H9 (cell line): ENCODE data around the gene POFUT2. TPM values are rescaled to one million over a fixed set of nuclear protein-coding genes. Genes with fewer than 3 reads are reported as not detected.
A peak's percentile ranks its signal among the peaks of the same experiment; 100 is the strongest.

ENCODE experiments used
- DNase-seq: peaks from one replicate; pipeline ENCODE4 v3.0.0-alpha.2; 2017
- H2AFZ ChIP-seq: one replicate; pipeline ENCODE4 v1.6.1; 2013; ENCODE audit warnings: mild to moderate bottlenecking, low read length, control low read depth, moderate library complexity
- H2AK5ac ChIP-seq: 2 replicates; pipeline ENCODE4 v1.6.1; 2013; ENCODE audit warnings: low read length, control low read depth, mixed read lengths; ENCODE audit not compliant: insufficient read length
- H2BK120ac ChIP-seq: one replicate; pipeline ENCODE4 v1.6.1; 2013; ENCODE audit warnings: low read depth, mild to moderate bottlenecking, low read length, control low read depth, inconsistent platforms; ENCODE audit not compliant: poor library complexity, severe bottlenecking
- H2BK12ac ChIP-seq: 2 replicates; pipeline ENCODE4 v1.6.1; 2013; ENCODE audit warnings: low read length, control low read depth, mixed read lengths, low read depth; ENCODE audit not compliant: insufficient read length
- H2BK15ac ChIP-seq: 2 replicates; pipeline ENCODE4 v1.6.1; 2013; ENCODE audit warnings: low read depth, low read length, control low read depth
- H2BK20ac ChIP-seq: one replicate; pipeline ENCODE4 v1.6.1; 2013; ENCODE audit warnings: low read depth, mild to moderate bottlenecking, low read length, control low read depth, inconsistent platforms; ENCODE audit not compliant: poor library complexity, severe bottlenecking
- H2BK5ac ChIP-seq: 2 replicates; pipeline ENCODE4 v1.6.1; 2013; ENCODE audit warnings: low read length, control low read depth, mixed read lengths; ENCODE audit not compliant: insufficient read length
- H3K14ac ChIP-seq: 2 replicates; pipeline ENCODE4 v1.6.1; 2013; ENCODE audit warnings: low read length, control low read depth; ENCODE audit not compliant: insufficient read depth
- H3K18ac ChIP-seq: 2 replicates; pipeline ENCODE4 v1.6.1; 2013; ENCODE audit warnings: low read depth, mild to moderate bottlenecking, mixed read lengths, low read length, control low read depth; ENCODE audit not compliant: insufficient read length
- H3K23ac ChIP-seq: 2 replicates; pipeline ENCODE4 v1.6.1; 2013; ENCODE audit warnings: low read length, control low read depth, mixed read lengths, low read depth; ENCODE audit not compliant: insufficient read length
- H3K23me2 ChIP-seq: 2 replicates; pipeline ENCODE4 v1.6.1; 2013; ENCODE audit warnings: low read depth, mild to moderate bottlenecking, mixed read lengths, low read length, control low read depth; ENCODE audit not compliant: insufficient read length, poor library complexity, severe bottlenecking
- H3K27ac ChIP-seq: 2 replicates; pipeline ENCODE4 v1.5.1; 2013; ENCODE audit warnings: low read length, control low read depth, mixed read lengths, low read depth; ENCODE audit not compliant: insufficient read length
- H3K27me3 ChIP-seq: 2 replicates; pipeline ENCODE4 v1.6.1; 2013; ENCODE audit warnings: low read length, control low read depth, inconsistent platforms; ENCODE audit not compliant: insufficient read depth
- H3K4ac ChIP-seq: 2 replicates; pipeline ENCODE4 v1.6.1; 2013; ENCODE audit warnings: low read depth, mild to moderate bottlenecking, control low read depth, inconsistent platforms, low read length, moderate library complexity
- H3K4me1 ChIP-seq: 2 replicates; pipeline ENCODE4 v1.6.1; 2013; ENCODE audit warnings: low read length, control low read depth, inconsistent platforms; ENCODE audit not compliant: insufficient read depth
- H3K4me2 ChIP-seq: 2 replicates; pipeline ENCODE4 v1.6.1; 2013; ENCODE audit warnings: low read length, control low read depth, mixed read lengths; ENCODE audit not compliant: insufficient read length, insufficient read depth
- H3K56ac ChIP-seq: 2 replicates; pipeline ENCODE4 v1.6.1; 2013; ENCODE audit warnings: low read depth, mild to moderate bottlenecking, mixed read lengths, low read length, control low read depth; ENCODE audit not compliant: insufficient read length
- H3K79me1 ChIP-seq: 2 replicates; pipeline ENCODE4 v1.6.1; 2013; ENCODE audit warnings: low read depth, mild to moderate bottlenecking, moderate library complexity, low read length, control low read depth, inconsistent platforms; ENCODE audit not compliant: insufficient read depth, poor library complexity, severe bottlenecking
- H3K79me2 ChIP-seq: 2 replicates; pipeline ENCODE4 v1.6.1; 2013; ENCODE audit warnings: low read length, control low read depth, inconsistent platforms; ENCODE audit not compliant: insufficient read depth
- H3K9ac ChIP-seq: 2 replicates; pipeline ENCODE4 v1.6.1; 2013; ENCODE audit warnings: low read length, control low read depth, mixed read lengths; ENCODE audit not compliant: insufficient read length; ENCODE audit errors: extremely low read depth
- H3K9me3 ChIP-seq: one replicate; pipeline ENCODE4 v1.6.1; 2013; ENCODE audit warnings: low read depth, low read length, inconsistent platforms; ENCODE audit not compliant: control insufficient read depth
- H3T11ph ChIP-seq: one replicate; pipeline ENCODE4 v1.6.1; 2013; ENCODE audit warnings: mild to moderate bottlenecking, low read length, control low read depth, inconsistent platforms
- H4K20me1 ChIP-seq: one replicate; pipeline ENCODE4 v1.6.1; 2013; ENCODE audit not compliant: control insufficient read depth, insufficient read length, insufficient read depth
- H4K5ac ChIP-seq: 2 replicates; pipeline ENCODE4 v1.6.1; 2013; ENCODE audit warnings: low read depth, mild to moderate bottlenecking, mixed read lengths, low read length, control low read depth; ENCODE audit not compliant: insufficient read length
- H4K8ac ChIP-seq: replicated peaks from 2 replicates; pipeline ENCODE4 v1.6.1; 2013; ENCODE audit warnings: low read length, control low read depth, mixed read lengths, low read depth; ENCODE audit not compliant: insufficient read length
- H4K91ac ChIP-seq: 2 replicates; pipeline ENCODE4 v1.6.1; 2013; ENCODE audit warnings: low read depth, mild to moderate bottlenecking, moderate library complexity, mixed read lengths, low read length, control low read depth; ENCODE audit not compliant: insufficient read length
- H3K27ac Mint-ChIP-seq, 3 experiments: 2 replicates in 2 of 3; 3 replicates in 1 of 3; pipeline ENCODE4 v1.8.0; 2020 to 2021; ENCODE audit warnings: mixed read lengths in 3 of 3, mild to moderate bottlenecking in 1 of 3, moderate library complexity in 1 of 3
- H3K27me3 Mint-ChIP-seq: 2 replicates; pipeline ENCODE4 v1.8.0; 2021; ENCODE audit warnings: low read depth, mild to moderate bottlenecking, moderate library complexity, mixed read lengths
- H3K36me3 Mint-ChIP-seq, 3 experiments: 2 replicates in 2 of 3; 3 replicates in 1 of 3; pipeline ENCODE4 v1.8.0; 2020 to 2021; ENCODE audit warnings: low read depth in 3 of 3, mixed read lengths in 3 of 3; ENCODE audit not compliant: insufficient read depth in 1 of 3
- H3K4me1 Mint-ChIP-seq, 2 experiments: 2 replicates each; pipeline ENCODE4 v1.8.0; 2020; ENCODE audit warnings: mixed read lengths in 2 of 2
- H3K4me3 Mint-ChIP-seq, 2 experiments: 2 replicates in 1 of 2; 3 replicates in 1 of 2; pipeline ENCODE4 v1.8.0; 2020 to 2021; ENCODE audit warnings: mild to moderate bottlenecking in 2 of 2, mixed read lengths in 2 of 2, moderate library complexity in 1 of 2
- H3K9me3 Mint-ChIP-seq, 2 experiments: 2 replicates in 1 of 2; 3 replicates in 1 of 2; pipeline ENCODE4 v1.8.0; 2020; ENCODE audit warnings: mild to moderate bottlenecking in 2 of 2, mixed read lengths in 2 of 2, moderate library complexity in 1 of 2
- WGBS: extraction: QIAGEN DNeasy Blood & Tissue Kit; methylation state at CpG from one replicate; pipeline ENCODE4 v1.1.7; 2013; ENCODE audit warnings: missing lambda C conversion rate, low lambda C conversion rate, mixed read lengths; ENCODE audit not compliant: insufficient read length; ENCODE audit errors: extremely low coverage; 5-methylcytosine and 5-hydroxymethylcytosine counted together
- total RNA-seq: library from RNA; stranded (reverse); gene quantifications from 2 replicates; pipeline ENCODE4 v1.2.1, GENCODE V29; 2021
- TF ChIP-seq, protein P1 (sequence below): fragments of 200-600 bp; sonication (generic); conservative IDR thresholded peaks from 3 replicates; pipeline ENCODE4 v1.8.0; 2021; ENCODE audit warnings: antibody characterized with exemption, mild to moderate bottlenecking

Gene POFUT2
- total RNA-seq, 1 experiment from 2014 or later: 34.8 TPM

GRCh38 chr21:45306832-45307571, 19.3 kb upstream of the POFUT2 start:
- Histone ChIP-seq H2AFZ (no peak overlapping the region), H3K27me3 (no peaks in the 10 kb centered on the region), H4K8ac (no peak overlapping the region), H3K23me2 (no peaks in the 10 kb centered on the region), H3K4ac (no peak overlapping the region), H4K91ac (no peak overlapping the region), H3K56ac (no peak overlapping the region), H2BK20ac (no peak overlapping the region), H3K18ac (no peak overlapping the region), H3K4me2 (no peak overlapping the region), H3T11ph (no peak overlapping the region), H3K9me3 (no peaks in the 10 kb centered on the region), H3K27ac (no peak overlapping the region), H2BK15ac (no peak overlapping the region), H2AK5ac (no peak overlapping the region), H3K79me1 (no peaks in the 10 kb centered on the region), H2BK120ac (no peak overlapping the region), H4K5ac (no peak overlapping the region), H2BK5ac (no peak overlapping the region), H3K79me2 (no peaks in the 10 kb centered on the region), H4K20me1 (no peaks in the 10 kb centered on the region), H3K4me1 (no peaks in the 10 kb centered on the region), H3K14ac (no peak overlapping the region; the same call in 1 of the 2 replicates), H3K9ac (no peak overlapping the region), H3K23ac (no peak overlapping the region), H2BK12ac (no peak overlapping the region)
- no peak for DNase-seq
- no CpG with 5 or more reads among the region's 33 CpGs for WGBS
- Mint-ChIP-seq H3K9me3 (no peaks in the 10 kb centered on the region; a peak in 1 of 5 replicates), H3K27me3 (peaks cover 7% of the 10 kb centered on the region), H3K4me1 (peaks cover 22 to 31% of the 10 kb centered on the region in 2 experiments), H3K27ac (0 out of 7 replicates have a peak overlapping the region, but pooled peaks of 1 of the 3 experiments have one; percentile 57), H3K4me3 (no peak overlapping the region), H3K36me3 (no peaks in the 10 kb centered on the region; a peak in 1 of 7 replicates)
- TF ChIP-seq, protein P1, sequence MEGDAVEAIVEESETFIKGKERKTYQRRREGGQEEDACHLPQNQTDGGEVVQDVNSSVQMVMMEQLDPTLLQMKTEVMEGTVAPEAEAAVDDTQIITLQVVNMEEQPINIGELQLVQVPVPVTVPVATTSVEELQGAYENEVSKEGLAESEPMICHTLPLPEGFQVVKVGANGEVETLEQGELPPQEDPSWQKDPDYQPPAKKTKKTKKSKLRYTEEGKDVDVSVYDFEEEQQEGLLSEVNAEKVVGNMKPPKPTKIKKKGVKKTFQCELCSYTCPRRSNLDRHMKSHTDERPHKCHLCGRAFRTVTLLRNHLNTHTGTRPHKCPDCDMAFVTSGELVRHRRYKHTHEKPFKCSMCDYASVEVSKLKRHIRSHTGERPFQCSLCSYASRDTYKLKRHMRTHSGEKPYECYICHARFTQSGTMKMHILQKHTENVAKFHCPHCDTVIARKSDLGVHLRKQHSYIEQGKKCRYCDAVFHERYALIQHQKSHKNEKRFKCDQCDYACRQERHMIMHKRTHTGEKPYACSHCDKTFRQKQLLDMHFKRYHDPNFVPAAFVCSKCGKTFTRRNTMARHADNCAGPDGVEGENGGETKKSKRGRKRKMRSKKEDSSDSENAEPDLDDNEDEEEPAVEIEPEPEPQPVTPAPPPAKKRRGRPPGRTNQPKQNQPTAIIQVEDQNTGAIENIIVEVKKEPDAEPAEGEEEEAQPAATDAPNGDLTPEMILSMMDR: no peak
